DOHH2 (cell line): ENCODE results near the gene TRAF3IP3.

Experiments
- EZH2phosphoT487 ChIP-seq: fragments of 200-600 bp; sonication (generic); IDR thresholded peaks from 2 replicates; pipeline ENCODE4 v1.6.1; 2017; ENCODE audit warnings: borderline replicate concordance, mild to moderate bottlenecking, antibody characterized with exemption, low read length, moderate library complexity, mixed read lengths
- TF ChIP-seq, protein P1 (sequence below): fragments of 200-600 bp; sonication (generic); IDR thresholded peaks from one replicate; pipeline ENCODE4 v1.5.1; 2014; ENCODE audit warnings: antibody characterized with exemption, mild to moderate bottlenecking, low read depth, low read length; ENCODE audit not compliant: poor library complexity, severe bottlenecking

DNA sequence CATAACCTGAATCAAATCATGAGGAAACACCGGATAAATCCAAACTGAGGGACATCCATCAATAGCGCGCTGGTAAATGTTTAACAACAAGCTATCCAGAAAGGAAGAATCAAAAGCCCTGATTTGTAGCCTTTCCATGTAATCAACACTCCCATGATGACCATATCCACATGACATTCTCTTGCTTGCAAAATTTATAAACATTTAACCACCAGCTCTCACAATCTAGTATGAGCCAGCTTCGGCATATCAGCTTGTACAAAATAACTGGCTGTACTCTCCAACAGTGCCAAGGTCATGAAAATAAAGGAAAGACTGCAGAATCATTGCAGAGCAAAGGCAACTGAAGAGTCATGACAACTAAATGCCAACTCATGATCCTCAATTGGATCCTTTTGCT, 35.5 kb upstream of the TRAF3IP3 start:
- TF ChIP-seq, protein P1, sequence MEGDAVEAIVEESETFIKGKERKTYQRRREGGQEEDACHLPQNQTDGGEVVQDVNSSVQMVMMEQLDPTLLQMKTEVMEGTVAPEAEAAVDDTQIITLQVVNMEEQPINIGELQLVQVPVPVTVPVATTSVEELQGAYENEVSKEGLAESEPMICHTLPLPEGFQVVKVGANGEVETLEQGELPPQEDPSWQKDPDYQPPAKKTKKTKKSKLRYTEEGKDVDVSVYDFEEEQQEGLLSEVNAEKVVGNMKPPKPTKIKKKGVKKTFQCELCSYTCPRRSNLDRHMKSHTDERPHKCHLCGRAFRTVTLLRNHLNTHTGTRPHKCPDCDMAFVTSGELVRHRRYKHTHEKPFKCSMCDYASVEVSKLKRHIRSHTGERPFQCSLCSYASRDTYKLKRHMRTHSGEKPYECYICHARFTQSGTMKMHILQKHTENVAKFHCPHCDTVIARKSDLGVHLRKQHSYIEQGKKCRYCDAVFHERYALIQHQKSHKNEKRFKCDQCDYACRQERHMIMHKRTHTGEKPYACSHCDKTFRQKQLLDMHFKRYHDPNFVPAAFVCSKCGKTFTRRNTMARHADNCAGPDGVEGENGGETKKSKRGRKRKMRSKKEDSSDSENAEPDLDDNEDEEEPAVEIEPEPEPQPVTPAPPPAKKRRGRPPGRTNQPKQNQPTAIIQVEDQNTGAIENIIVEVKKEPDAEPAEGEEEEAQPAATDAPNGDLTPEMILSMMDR, result no peak
- TF ChIP-seq EZH2phosphoT487, result no peak
